ENCODE data around the gene ZC3H18. TPM values are rescaled to one million over a fixed set of nuclear protein-coding genes. Genes with fewer than 3 reads are reported as not detected.
"Not testable (repeated sequence)": the region's sequence is repeated elsewhere in the genome, so short reads cannot be mapped to it uniquely, and the experiment has no call there.

The ZC3H18 gene
- total RNA-seq, 6 experiments from 2014 or later = 8.7 to 22.8 (median 16.4) TPM

- Histone ChIP-seq H3K27me3 (no peaks in the 10 kb centered on the region), H3K9me3 (no peaks in the 10 kb centered on the region), H3K4me3 (no peak overlapping the region), H3K27ac (peak overlapping the region in 2 of 3 donors; percentile 66 to 89), H3K36me3 (no peaks in the 10 kb centered on the region), H3K4me1 (peaks cover 0 to 26% (median 8%) of the 10 kb centered on the region in 4 donors)
- DNase-seq (no peak), ATAC-seq (no peak)
- intact Hi-C loops (cut with DNase I) = no loop called here
- no peak for TF ChIP-seq POLR2A (IDR thresholded peaks at IDR 0.05)
- TF ChIP-seq CTCF (IDR thresholded peaks at IDR 0.05) = no peak
- WGBS (ENCODE audit: insufficient coverage, low coverage, low lambda C conversion rate, missing lambda C conversion rate) = 65% methylated on average over 2 of the region's 3 CpGs
These were observed 95.4 kb downstream of the ZC3H18 start for GRCh38 chr16:88665570-88665969.

GRCh38 chr16:88667461-88667860 lies 97.3 kb downstream of the ZC3H18 start:
- Histone ChIP-seq H3K4me3 (no peak overlapping the region), H3K27ac (no peak overlapping the region), H3K27me3 (no peaks in the 10 kb centered on the region), H3K9me3 (no peaks in the 10 kb centered on the region), H3K4me1 (peaks cover 0 to 18% (median 8%) of the 10 kb centered on the region in 4 donors), H3K36me3 (no peaks in the 10 kb centered on the region)
- intact Hi-C loops (cut with DNase I) = no loop called here
- 37% methylated on average over 2 of the region's 5 CpGs for WGBS (ENCODE audit: insufficient coverage, low coverage, low lambda C conversion rate, missing lambda C conversion rate)
- peak in 1 of 3 donors; percentile 42 for DNase-seq
- no peak for TF ChIP-seq POLR2A (IDR thresholded peaks at IDR 0.05)
- no peak for TF ChIP-seq CTCF (IDR thresholded peaks at IDR 0.05)
- no peak for ATAC-seq

GRCh38 chr16:88669493-88669892 lies 99.3 kb downstream of the ZC3H18 start:
- H3K4me3 ChIP-seq; H3K36me3 ChIP-seq; DNase-seq; H3K27ac ChIP-seq; H3K27me3 ChIP-seq; H3K9me3 ChIP-seq; intact Hi-C loops (cut with DNase I); ATAC-seq: not testable (repeated sequence)
- H3K4me1 ChIP-seq = peaks cover 0 to 11% (median 5%) of the 10 kb centered on the region in 4 donors
- WGBS (ENCODE audit: insufficient coverage, low coverage, low lambda C conversion rate, missing lambda C conversion rate) = 98% methylated on average over 5 of the region's 8 CpGs

- DNase-seq = no peak
- TF ChIP-seq CTCF (IDR thresholded peaks at IDR 0.05) (no peak), POLR2A (IDR thresholded peaks at IDR 0.05) (no peak)
- 95% methylated on average over 8 of the region's 10 CpGs for WGBS (ENCODE audit: insufficient coverage, low coverage, low lambda C conversion rate, missing lambda C conversion rate)
- no peak overlapping the region for H3K27ac ChIP-seq
- H3K9me3 ChIP-seq = no peaks in the 10 kb centered on the region
- intact Hi-C loops (cut with DNase I) = no loop called here
- H3K36me3 ChIP-seq = no peaks in the 10 kb centered on the region
- H3K4me1 ChIP-seq = peaks cover 0 to 6% (median 3%) of the 10 kb centered on the region in 4 donors
- H3K27me3 ChIP-seq = no peaks in the 10 kb centered on the region
- H3K4me3 ChIP-seq = no peak overlapping the region
- ATAC-seq = no peak
These were observed 99.8 kb downstream of the ZC3H18 start for GRCh38 chr16:88669980-88670379.

- H3K9me3 ChIP-seq = no peaks in the 10 kb centered on the region
- no peak for ATAC-seq
- H3K4me3 ChIP-seq = no peak overlapping the region
- no peak for TF ChIP-seq POLR2A (IDR thresholded peaks at IDR 0.05)
- no peak for TF ChIP-seq CTCF (IDR thresholded peaks at IDR 0.05)
- H3K27ac ChIP-seq = no peak overlapping the region
- H3K4me1 ChIP-seq = no peaks in the 10 kb centered on the region
- 100% methylated on average over 1 of the region's 23 CpGs for WGBS (ENCODE audit: insufficient coverage, low coverage, low lambda C conversion rate, missing lambda C conversion rate)
- intact Hi-C loops (cut with DNase I) = no loop called here
- H3K36me3 ChIP-seq = no peaks in the 10 kb centered on the region
- no peaks in the 10 kb centered on the region for H3K27me3 ChIP-seq
- no peak for DNase-seq
These were observed 101.6 kb downstream of the ZC3H18 start for GRCh38 chr16:88671806-88672205.

Measured in right lobe of liver (tissue), 6 donors.